WERI-Rb-1 (cell line): ENCODE data around the gene GHRL.

Experiments used
- DNase-seq: peaks from one replicate; pipeline ENCODE4 v3.0.0-alpha.2; 2020
- H3K27ac ChIP-seq: fragments of 250-450 bp; sonication (Bioruptor Pico); 2 replicates; pipeline ENCODE4 v1.5.1; 2020; ENCODE audit warnings: mild to moderate bottlenecking, moderate library complexity
- H3K27me3 ChIP-seq: fragments of 250-450 bp; sonication (Bioruptor Pico); 2 replicates; pipeline ENCODE4 v1.5.1; 2021; ENCODE audit warnings: mild to moderate bottlenecking, low read depth, moderate library complexity; ENCODE audit not compliant: insufficient read depth, severe bottlenecking
- H3K36me3 ChIP-seq: fragments of 250-450 bp; sonication (Bioruptor Pico); 2 replicates; pipeline ENCODE4 v1.5.1; 2020; ENCODE audit warnings: mild to moderate bottlenecking, moderate library complexity
- H3K4me3 ChIP-seq: 2 replicates; pipeline ENCODE4 v1.5.1; 2011; ENCODE audit warnings: low read depth, mild to moderate bottlenecking, control low read depth, low read length
- H3K9me3 ChIP-seq: fragments of 250-450 bp; sonication (Bioruptor Pico); 2 replicates; pipeline ENCODE4 v1.5.1; 2021; ENCODE audit warnings: mild to moderate bottlenecking, moderate library complexity; ENCODE audit not compliant: severe bottlenecking
- TF ChIP-seq, protein P1 (sequence below): IDR thresholded peaks from 2 replicates; pipeline ENCODE4 v1.5.1; 2011; ENCODE audit warnings: low read depth, mild to moderate bottlenecking, control low read depth, inconsistent platforms, low read length

GHRL gene, protein sequence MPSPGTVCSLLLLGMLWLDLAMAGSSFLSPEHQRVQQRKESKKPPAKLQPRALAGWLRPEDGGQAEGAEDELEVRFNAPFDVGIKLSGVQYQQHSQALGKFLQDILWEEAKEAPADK

DNA sequence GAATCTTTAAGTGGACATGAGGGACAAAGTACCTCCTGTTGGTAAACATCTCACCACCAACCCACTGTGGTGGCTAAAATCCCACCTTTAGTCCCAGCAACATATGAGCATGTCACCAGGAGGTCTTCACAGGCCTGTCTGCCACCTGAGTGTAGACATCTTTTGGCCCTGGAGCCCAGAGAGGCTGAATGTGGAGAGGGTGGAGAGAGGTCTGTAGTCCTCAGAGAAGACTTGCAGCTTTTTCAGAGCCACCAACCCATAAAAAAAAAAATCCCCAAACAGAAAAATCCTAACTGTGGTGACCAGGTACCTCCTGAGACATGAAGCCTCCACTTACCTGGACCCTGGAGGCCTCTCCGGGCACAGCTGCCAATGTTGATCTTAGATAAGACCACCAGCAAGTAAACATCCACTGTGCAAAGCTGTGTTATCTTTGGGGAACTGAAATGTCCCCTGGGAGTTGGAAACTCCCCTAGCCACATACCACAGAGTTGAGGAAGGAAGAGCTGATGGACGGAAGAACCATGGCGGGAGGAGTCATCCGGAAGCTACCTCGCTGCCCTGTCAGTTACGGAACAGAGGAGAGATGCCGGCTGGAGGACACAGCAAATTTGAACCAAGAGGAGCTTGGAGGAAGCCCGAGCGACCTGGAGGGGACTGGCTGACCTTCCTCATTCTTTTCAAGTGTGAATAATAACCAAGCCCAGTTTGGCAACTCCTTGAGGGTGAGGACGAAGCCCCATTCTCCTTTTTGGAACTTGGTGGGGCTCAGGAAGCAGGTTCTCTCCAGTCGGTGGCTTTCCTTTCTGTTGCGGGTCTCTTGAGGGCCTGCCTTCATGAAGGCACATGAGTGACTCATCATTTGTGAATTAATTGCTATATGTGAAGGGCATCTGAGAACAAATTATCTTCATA, at the start of gene GHRL:
Gene GHRL (minus strand): TSS at position 443 of the 915 bp plus-strand sequence. CDS start 2,767 bp downstream, outside the sequence.
- Histone ChIP-seq H3K27me3 (no peaks in the 10 kb centered on the region), H3K36me3 (peaks cover 13% of the 10 kb centered on the region), H3K4me3 (no peak within 1 kb of the TSS), H3K9me3 (no peaks in the 10 kb centered on the region), H3K27ac (no peak within 1 kb of the TSS)
- TF ChIP-seq, protein P1, sequence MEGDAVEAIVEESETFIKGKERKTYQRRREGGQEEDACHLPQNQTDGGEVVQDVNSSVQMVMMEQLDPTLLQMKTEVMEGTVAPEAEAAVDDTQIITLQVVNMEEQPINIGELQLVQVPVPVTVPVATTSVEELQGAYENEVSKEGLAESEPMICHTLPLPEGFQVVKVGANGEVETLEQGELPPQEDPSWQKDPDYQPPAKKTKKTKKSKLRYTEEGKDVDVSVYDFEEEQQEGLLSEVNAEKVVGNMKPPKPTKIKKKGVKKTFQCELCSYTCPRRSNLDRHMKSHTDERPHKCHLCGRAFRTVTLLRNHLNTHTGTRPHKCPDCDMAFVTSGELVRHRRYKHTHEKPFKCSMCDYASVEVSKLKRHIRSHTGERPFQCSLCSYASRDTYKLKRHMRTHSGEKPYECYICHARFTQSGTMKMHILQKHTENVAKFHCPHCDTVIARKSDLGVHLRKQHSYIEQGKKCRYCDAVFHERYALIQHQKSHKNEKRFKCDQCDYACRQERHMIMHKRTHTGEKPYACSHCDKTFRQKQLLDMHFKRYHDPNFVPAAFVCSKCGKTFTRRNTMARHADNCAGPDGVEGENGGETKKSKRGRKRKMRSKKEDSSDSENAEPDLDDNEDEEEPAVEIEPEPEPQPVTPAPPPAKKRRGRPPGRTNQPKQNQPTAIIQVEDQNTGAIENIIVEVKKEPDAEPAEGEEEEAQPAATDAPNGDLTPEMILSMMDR = no peak
- DNase-seq = no peak

DNA sequence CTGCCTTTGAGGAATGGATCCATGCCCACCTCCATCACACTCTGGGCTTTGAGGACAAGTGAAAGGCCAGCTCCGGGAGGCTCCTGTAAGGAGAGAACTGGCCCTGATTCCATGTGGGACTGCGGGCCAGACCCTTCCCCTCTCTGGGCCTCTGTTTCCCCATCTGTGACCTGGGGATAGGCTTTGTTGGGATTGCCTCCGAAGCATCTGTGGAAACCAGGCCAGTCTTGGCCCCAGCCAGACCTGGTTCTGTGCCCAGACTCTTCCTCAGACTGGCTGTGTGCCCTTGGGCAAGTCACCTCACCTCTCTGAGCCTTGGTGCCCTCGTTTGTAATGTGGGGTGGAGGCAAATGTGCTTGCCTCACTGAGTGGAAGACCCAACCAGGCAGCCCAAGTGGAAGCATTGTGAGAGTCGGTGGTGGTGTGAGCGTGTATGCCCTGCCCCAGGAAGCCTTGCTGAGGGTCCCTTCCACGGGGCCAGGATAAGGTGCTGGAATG, 49.2 kb upstream of the GHRL start:
- H3K4me3 ChIP-seq = no peak overlapping the region
- TF ChIP-seq, protein P1 = no peak
- no peak overlapping the region for H3K27ac ChIP-seq

DNA sequence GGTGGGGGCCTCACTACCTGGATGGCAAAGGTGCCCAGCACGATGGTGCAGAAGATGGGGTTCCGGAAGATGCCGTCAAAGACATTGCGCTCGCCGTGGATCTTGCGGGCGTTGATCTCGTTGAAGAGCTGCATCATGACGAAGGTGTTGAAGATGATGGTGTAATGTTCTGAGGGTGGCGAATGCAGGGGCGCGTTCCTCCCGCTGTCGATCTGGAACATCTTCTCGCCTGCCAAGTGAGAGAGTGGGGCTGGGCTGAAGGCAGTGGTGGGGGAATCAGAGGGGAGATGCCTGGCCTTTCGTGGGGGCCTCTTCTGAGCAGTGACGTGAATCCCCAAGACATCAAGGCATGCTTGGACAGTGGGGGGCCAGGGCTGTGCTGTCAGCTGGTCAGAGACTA, 47.7 kb upstream of the GHRL start:
- H3K4me3 ChIP-seq = no peak overlapping the region
- no peak overlapping the region for H3K27ac ChIP-seq
- TF ChIP-seq, protein P1 = no peak
- DNase-seq = no peak
- H3K27me3 ChIP-seq = no peaks in the 10 kb centered on the region
- H3K9me3 ChIP-seq = no peaks in the 10 kb centered on the region
- no peaks in the 10 kb centered on the region for H3K36me3 ChIP-seq

More for the DNA sequence above, 49.2 kb upstream of the GHRL start:
- Histone ChIP-seq H3K27me3 (no peaks in the 10 kb centered on the region), H3K36me3 (no peaks in the 10 kb centered on the region), H3K9me3 (no peaks in the 10 kb centered on the region)
- DNase-seq = no peak

DNA sequence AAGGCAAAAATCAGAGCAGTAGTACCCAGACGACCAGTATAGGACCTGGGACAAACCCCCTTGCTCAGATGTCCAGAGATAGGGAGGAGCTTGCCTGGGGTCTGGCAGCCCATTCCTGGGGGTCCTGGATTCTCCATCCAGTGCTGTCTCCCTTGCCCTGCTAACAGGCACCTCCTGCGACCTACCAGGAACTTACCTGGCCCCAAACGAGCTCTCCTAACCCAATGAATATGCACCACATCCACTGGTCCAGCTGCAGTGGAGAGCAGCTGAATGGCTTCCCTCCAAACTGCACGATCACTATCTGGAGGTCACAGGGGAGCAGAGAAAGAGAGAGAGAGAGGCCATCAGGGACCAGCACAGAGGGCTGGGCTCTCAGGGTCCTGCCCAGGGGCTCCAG, 47.3 kb upstream of the GHRL start:
- Histone ChIP-seq H3K4me3 (no peak overlapping the region), H3K9me3 (no peaks in the 10 kb centered on the region), H3K36me3 (no peaks in the 10 kb centered on the region), H3K27ac (no peak overlapping the region), H3K27me3 (no peaks in the 10 kb centered on the region)
- DNase-seq = no peak
- TF ChIP-seq, protein P1 = no peak

DNA sequence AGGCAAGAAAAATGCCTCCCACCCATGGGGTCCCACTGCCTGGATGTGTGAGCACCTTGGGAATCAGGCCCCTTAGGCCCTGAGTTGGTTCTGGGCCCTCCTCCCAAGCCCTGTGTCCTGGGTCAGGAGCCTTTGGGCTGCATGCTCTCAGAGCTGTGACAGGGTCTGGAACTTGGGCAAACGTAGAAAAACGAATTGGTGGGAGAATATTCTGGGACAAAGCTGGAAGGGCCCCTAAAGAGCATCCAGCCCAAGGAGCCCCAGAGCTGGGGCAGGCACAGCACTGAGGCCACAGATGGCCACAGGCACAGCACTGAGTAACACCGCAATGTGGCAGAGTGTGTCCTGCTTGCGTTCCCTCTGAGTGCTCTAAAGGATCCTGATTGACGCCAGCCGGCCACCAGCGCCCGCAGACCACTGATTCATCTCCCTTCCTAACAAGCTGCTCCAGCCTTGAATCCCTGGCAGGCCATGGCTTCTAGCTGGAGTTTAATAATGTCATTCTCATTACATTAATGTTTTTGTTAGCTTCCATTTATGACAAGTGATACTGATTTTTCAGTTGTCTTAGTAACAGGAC, 46.7 kb upstream of the GHRL start:
- TF ChIP-seq, protein P1 = no peak
- Histone ChIP-seq H3K9me3 (no peaks in the 10 kb centered on the region), H3K4me3 (no peak overlapping the region), H3K36me3 (no peaks in the 10 kb centered on the region), H3K27ac (no peak overlapping the region), H3K27me3 (no peaks in the 10 kb centered on the region)
- no peak for DNase-seq
